ENCODE data around the gene PVALB. TPM values are rescaled to one million over a fixed set of nuclear protein-coding genes. Genes with fewer than 3 reads are reported as not detected.

PVALB gene
- total and polyA plus RNA-seq, 2 donors (not counting 3 experiments of a cell fraction or from before 2014, with no cell fraction given), result not detected

- DNase-seq (ENCODE audit: low read depth, low spot score) (no peak), FAIRE-seq (no peak)
- Histone ChIP-seq H3K9me3 (replicated peaks; ENCODE audit: control insufficient read depth, insufficient read depth, low read length) (no peaks in the 10 kb centered on the region), H3K4me2 (ENCODE audit: insufficient read depth, low read length) (no peak overlapping the region), H3K9me1 (replicated peaks; ENCODE audit: control insufficient read depth, extremely low read depth, insufficient read depth, low read length) (no peaks in the 10 kb centered on the region), H3K27me3 (ENCODE audit: control insufficient read depth in 2 of 2, insufficient read depth in 2 of 2, low read length in 2 of 2) (no peaks in the 10 kb centered on the region), H3K9ac (replicated peaks; ENCODE audit: extremely low read depth, insufficient read depth, low read length) (no peak overlapping the region), H3K27ac (ENCODE audit: insufficient read depth, low read depth, low read length) (no peak overlapping the region), H3K4me1 (ENCODE audit: control insufficient read depth, extremely low read depth, insufficient read depth, low read length) (peaks cover 3% of the 10 kb centered on the region), H3K4me3 (replicated peaks in 1 of 3; ENCODE audit: insufficient read depth in 1 of 3, low read depth in 1 of 3, low read length in 3 of 3) (no peak overlapping the region), H3K79me2 (ENCODE audit: control insufficient read depth, insufficient read depth, low read length) (no peaks in the 10 kb centered on the region), H3K36me3 (ENCODE audit: control insufficient read depth in 2 of 2, extremely low read depth in 1 of 2, insufficient read depth in 2 of 2, low read length in 2 of 2) (peaks cover 0 to 8% of the 10 kb centered on the region in 2 experiments), H2AFZ (ENCODE audit: low read depth, low read length) (no peak overlapping the region), H4K20me1 (replicated peaks; ENCODE audit: control insufficient read depth, extremely low read depth, insufficient read depth, low read length) (no peaks in the 10 kb centered on the region)
- no TSS peak for BruUV-seq (replicated peaks)
- TF ChIP-seq CTCF (IDR thresholded peaks at IDR 0.05; ENCODE audit: extremely low read depth in 1 of 2, insufficient read depth in 1 of 2, low read depth in 1 of 2, low read length in 2 of 2) (no peak), POLR2A (IDR thresholded peaks at IDR 0.05; ENCODE audit: low read depth, low read length) (no peak), GATA2 (IDR thresholded peaks at IDR 0.05; ENCODE audit: insufficient read depth, insufficient read length, low read depth, low read length) (no peak), MYC (IDR thresholded peaks at IDR 0.05; ENCODE audit: low read depth, low read length) (no peak), JUN (IDR thresholded peaks at IDR 0.05; ENCODE audit: borderline replicate concordance, insufficient read depth, insufficient read length, low read depth) (no peak), FOS (IDR thresholded peaks at IDR 0.05; ENCODE audit: borderline replicate concordance, insufficient read depth, low read length) (no peak), POLR2AphosphoS5 (IDR thresholded peaks at IDR 0.05; ENCODE audit: insufficient read depth, low read depth, low read length) (no peak), EZH2 (IDR thresholded peaks at IDR 0.05; ENCODE audit: borderline replicate concordance, low read depth, low read length, severe bottlenecking) (no peak)
- TF ChIP-seq, protein P1, sequence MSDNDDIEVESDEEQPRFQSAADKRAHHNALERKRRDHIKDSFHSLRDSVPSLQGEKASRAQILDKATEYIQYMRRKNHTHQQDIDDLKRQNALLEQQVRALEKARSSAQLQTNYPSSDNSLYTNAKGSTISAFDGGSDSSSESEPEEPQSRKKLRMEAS (IDR thresholded peaks at IDR 0.05; ENCODE audit: insufficient read depth, insufficient read length), result no peak
- POLR2A ChIA-PET, result no interaction called here
- dilution Hi-C loops (cut with MboI; ENCODE audit: extremely low pct_ligation_motif_present, low sequenced_read_pairs) (loop anchor here (10.0 kb wide), 1 partner anchor 65 kb away; no protein-coding TSS in a partner anchor), intact Hi-C loops (cut with micrococcal nuclease) (no loop called here)
- CTCF ChIA-PET, result interaction anchor here (6.5 kb wide), 1 partner anchor 12 kb away, joined by 39 read pairs; no protein-coding TSS in a partner anchor
Observed at GRCh38 chr22:36769541-36770512, 47.0 kb downstream of the PVALB start.
